Stomach (tissue), 4 donors: ENCODE data around the gene ARHGAP40.

Experiments used
- CTCF ChIP-seq, 7 experiments: fragments of 450-650 bp in 4 of 7; fragments of 200-600 bp in 3 of 7; sonication (generic) in 3 of 7; IDR thresholded peaks; one replicate each; pipeline ENCODE4 v1.5.1; 2016 to 2019; ENCODE audit warnings: antibody characterized with exemption in 7 of 7, control low read depth in 2 of 7, mild to moderate bottlenecking in 1 of 7
- EP300 ChIP-seq: sonication (generic); formaldehyde crosslinking; IDR thresholded peaks from one replicate; pipeline ENCODE4 v1.6.1; 2017; ENCODE audit warnings: antibody characterized with exemption
- POLR2A ChIP-seq, 4 donors: fragments of 450-650 bp; IDR thresholded peaks; one replicate each; pipeline ENCODE4 v1.6.1; 2016; ENCODE audit warnings: antibody characterized with exemption in 4 of 4, control low read depth in 2 of 4, mild to moderate bottlenecking in 1 of 4, moderate library complexity in 1 of 4
- POLR2AphosphoS5 ChIP-seq, 3 donors: sonication (generic); formaldehyde crosslinking; IDR thresholded peaks; one replicate each; pipeline ENCODE4 v1.6.1; 2016; ENCODE audit warnings: antibody characterized with exemption in 3 of 3

GRCh38 chr20:38667417-38667956 is 65.9 kb downstream of the ARHGAP40 start:
- TF ChIP-seq POLR2AphosphoS5 (IDR thresholded peaks at IDR 0.05) (no peak), CTCF (IDR thresholded peaks at IDR 0.05) (no peak), POLR2A (IDR thresholded peaks at IDR 0.05) (no peak), EP300 (no peak)
